ENCODE results near the gene ZNF319.

The ZNF319 gene

DNA sequence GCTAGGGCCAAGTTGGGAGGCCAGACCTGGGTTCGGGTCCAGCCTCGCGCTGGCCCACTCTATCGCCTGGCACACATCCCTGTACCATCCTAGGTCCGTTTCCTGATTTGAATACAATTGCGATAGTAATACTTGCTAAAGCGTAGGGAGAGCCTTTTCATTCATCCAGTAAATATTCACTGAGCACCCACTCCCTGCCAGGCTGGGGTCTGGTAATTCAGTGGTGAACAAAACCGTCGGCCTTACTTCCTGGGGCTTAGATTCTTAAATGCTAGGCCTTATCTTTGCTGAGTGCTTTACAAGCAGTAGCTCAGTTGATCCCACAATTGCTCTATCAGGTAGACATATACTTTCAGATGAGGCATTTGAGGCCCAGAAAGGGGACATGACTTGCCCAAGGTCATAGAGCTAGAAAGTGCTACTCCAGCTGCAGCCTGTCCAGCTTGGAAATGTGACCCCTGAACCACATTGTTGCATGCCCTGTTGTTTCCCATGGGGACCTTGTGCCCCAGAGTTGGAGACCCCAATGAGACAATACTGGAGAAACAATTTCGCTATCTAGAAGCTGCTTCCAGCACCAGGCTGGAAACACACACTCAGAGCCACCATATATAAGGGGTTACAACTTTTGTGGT, 1.4 kb upstream of the ZNF319 start:
- no peak for TF ChIP-seq GATA2 (IDR thresholded peaks at IDR 0.05; ENCODE audit: low read depth, low read length)
- no peak for TF ChIP-seq GATA3 (IDR thresholded peaks at IDR 0.05; ENCODE audit: low read depth, low read length)

DNA sequence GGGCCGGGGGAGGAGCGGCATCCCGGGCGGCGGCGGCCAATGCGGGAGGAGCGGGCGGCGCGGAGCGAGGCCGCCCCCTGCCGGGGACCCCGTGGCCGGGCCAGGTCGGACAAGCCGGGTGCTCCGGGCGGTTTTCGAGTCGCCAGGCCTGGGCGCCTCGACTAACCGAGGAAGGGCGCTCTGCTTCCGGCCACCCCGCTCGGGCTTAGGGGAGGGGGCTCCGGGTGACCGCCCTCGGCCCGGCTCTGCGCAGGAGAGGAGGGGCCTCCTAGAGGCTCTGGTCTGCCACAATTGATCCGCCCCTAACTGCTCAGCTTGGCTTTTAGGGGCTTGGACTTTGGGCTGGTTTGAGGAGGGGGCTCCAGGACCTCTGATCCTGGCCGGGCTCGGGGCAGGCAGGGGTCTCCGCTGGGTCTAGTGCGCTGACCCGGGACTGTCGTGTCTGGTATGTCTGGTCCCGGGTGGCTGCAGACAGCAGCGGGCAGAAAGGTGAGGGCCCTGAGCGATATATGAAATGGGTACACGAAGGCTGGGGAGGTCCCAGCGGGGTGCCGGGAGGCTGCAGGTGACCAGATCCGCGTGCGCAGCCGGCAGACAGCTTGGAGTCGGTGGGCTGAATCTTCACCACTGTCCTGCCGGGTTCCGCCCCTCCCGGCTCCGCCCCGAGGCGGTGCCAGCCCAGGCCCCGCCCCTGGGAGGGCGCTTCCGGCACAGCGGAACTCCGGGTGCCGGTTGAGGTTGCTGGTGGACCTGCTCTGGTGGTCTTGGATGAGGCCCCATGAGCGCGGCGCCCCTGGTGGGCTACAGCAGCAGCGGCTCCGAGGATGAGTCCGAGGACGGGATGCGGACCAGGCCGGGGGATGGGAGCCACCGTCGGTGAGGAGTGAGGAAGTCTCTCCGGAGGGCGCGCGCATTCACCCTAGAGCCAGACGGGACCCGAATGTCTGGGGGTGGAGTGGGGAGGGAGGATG, 519 bp upstream of the ZNF319 start, which contains the start of gene USB1:
Gene USB1 (plus strand): TSS at position 702 of the 971 bp plus-strand sequence. CDS start 77 bp downstream, at position 779.
- TF ChIP-seq GATA2 (IDR thresholded peaks at IDR 0.05; ENCODE audit: low read depth, low read length) (no peak), GATA3 (IDR thresholded peaks at IDR 0.05; ENCODE audit: low read depth, low read length) (no peak)

DNA sequence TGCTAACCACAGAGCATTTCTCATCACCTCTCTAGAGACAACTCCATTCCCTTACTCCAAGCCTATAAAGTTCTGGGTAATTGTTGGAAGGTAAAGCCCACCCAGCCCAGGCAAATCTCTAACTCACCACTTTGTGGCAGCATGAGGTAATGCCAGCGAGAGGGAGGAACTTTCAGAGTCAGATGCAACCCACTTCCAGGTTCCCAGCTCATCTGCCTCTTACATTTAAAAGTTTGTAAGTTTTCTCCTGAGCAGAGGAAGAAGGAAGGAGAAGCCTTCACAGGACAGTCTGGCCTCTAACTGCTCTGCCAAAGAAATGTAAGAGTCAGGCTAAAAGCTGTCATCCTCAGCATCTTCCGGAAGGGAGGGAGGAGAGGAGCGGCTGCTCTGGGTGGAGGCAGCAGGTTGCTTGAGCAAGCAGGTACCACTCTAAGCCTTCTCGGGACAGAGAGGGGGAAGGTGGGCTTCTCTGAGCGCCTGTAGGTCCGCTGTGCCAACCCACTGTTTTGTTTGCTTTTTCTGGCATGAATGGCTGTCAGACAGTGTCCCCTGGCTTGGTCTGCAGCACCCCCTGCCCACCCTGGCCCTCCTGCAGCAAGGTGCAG, 1.0 kb downstream of the ZNF319 start:
- TF ChIP-seq GATA3 (IDR thresholded peaks at IDR 0.05; ENCODE audit: low read depth, low read length) (no peak), GATA2 (IDR thresholded peaks at IDR 0.05; ENCODE audit: low read depth, low read length) (no peak)

DNA sequence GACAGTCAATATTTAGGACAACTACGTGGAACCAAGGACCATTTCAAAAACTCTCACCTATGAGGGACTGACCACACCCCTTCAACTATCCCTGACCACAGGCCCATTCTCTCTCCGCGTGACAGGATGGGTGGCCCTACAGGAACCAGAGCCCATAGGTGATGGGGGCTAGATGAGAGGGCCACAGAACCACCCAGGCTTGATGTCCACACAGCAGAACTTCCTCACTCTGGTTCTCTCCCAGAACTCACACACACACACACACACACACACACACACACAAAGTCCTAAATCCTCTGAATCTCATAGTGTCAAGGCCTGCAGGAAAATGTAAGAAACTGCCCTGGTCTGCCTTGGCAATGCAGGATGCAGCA, 1.5 kb downstream of the ZNF319 start:
- TF ChIP-seq GATA2 (IDR thresholded peaks at IDR 0.05; ENCODE audit: low read depth, low read length), result no peak
- TF ChIP-seq GATA3 (IDR thresholded peaks at IDR 0.05; ENCODE audit: low read depth, low read length), result no peak

DNA sequence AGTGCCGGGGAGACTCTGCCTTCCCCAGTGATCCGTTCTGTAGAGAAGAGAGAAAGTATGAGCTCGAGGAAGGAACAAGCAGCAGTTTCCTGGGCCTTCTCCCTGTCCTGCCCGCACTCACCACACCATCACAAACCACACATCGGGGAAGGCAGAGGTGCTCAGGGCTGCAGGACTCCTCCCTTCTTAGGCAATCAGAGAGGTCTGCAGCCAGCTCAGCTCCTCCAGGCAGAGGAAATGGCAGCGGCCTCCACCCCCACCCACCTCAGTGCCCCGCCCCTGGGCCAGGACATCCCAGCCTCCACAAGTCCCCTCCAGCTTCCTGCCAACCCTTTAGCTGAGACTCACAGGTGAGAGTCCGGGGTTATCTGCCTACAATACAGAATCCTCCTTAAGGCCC, 2.0 kb downstream of the ZNF319 start:
- no peak for TF ChIP-seq GATA3 (IDR thresholded peaks at IDR 0.05; ENCODE audit: low read depth, low read length)
- no peak for TF ChIP-seq GATA2 (IDR thresholded peaks at IDR 0.05; ENCODE audit: low read depth, low read length)

DNA sequence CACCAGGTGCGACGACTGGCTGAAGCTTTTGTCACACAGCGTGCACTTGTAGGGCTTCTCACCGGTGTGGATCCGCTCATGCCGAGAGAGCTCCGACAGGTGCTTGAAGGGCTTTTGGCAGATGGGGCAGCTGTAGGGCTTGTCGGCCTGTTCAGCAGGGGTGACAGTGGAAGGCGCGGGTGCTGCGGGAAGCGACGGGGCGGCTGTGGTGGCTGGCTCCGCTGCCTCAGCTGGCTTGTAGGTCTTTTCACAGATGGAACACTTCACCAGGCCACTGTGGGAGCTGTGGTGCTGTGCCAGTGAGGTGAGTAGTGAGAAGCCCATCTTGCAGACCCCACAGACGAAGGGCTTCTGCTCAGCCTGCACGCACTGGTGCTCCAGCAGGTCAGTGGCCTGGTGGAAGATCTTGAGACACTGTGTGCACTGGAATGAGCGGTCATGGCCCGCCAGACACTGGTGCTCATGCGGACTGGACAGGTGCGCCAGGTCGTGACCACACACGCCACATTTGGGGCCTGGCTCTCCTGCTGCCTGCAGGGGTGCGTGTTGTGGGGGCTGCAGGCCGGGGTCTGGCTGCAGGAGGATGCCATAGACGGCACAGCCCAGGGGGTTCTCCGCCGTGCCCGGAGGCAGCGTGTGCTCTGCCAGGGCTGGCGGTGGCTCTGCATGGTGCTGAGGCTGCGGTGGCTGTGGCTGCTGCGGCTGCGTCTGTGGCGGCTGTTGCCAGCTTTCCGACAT, 2.8 kb downstream of the ZNF319 start:
- TF ChIP-seq GATA3 (IDR thresholded peaks at IDR 0.05; ENCODE audit: low read depth, low read length), result no peak

DNA sequence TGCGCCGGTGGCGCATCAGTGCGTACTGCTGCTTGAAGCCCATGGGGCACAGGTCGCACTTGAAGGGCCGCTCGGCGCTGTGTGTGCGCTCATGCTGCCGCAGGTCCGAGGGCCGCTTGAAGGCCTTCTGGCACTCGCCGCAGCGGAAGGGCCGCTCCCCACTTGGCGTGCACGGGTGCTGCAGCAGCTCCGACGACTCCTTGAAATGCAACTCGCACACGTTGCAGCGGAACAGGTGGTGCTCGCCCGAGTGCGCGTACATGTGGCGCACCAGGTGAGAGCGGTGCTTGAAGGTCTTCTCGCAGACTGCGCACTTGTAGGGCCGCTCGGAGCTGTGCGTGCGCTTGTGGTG, 3.3 kb downstream of the ZNF319 start:
- no peak for TF ChIP-seq GATA3 (IDR thresholded peaks at IDR 0.05; ENCODE audit: low read depth, low read length)
- no peak for TF ChIP-seq GATA2 (IDR thresholded peaks at IDR 0.05; ENCODE audit: low read depth, low read length)

DNA sequence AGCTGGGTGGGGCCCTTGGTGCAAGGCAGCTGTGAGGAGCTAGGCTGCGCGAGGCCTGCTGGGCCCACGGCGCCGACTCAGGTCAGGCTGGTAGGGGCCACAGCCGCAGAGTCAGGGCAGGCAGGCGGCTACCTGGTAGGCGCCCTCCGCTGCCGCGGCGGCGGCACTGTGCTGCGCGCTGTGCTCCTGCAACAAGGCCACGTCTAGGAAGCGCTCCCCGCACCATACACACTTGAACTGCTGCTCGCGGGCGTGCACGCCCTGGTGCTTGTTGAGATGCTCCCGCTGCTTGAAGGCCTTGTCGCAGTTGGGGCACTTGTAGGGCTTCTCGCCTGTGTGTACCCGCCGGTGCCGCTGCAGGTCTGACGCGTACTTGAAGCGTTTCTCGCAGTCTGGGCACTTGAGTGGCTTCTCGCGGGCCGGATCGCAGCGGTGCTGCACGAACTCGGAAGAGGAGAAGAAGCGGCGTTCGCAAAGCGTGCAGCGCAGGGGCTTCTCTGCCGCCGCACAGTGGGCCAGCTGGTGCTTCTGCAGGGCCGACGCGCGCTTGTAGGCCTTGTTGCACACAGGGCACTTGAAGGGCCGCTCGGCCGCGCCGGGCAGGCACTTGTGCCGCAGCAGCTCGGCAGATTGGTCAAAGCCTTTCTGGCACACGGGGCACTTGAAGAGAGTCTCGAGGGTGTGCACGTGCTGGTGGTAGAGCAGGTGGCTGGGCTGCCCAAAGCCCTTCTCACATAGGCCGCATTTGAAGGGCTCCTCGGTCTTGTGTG, 3.9 kb downstream of the ZNF319 start:
- TF ChIP-seq GATA3 (IDR thresholded peaks at IDR 0.05; ENCODE audit: low read depth, low read length) (no peak), GATA2 (IDR thresholded peaks at IDR 0.05; ENCODE audit: low read depth, low read length) (no peak)

DNA sequence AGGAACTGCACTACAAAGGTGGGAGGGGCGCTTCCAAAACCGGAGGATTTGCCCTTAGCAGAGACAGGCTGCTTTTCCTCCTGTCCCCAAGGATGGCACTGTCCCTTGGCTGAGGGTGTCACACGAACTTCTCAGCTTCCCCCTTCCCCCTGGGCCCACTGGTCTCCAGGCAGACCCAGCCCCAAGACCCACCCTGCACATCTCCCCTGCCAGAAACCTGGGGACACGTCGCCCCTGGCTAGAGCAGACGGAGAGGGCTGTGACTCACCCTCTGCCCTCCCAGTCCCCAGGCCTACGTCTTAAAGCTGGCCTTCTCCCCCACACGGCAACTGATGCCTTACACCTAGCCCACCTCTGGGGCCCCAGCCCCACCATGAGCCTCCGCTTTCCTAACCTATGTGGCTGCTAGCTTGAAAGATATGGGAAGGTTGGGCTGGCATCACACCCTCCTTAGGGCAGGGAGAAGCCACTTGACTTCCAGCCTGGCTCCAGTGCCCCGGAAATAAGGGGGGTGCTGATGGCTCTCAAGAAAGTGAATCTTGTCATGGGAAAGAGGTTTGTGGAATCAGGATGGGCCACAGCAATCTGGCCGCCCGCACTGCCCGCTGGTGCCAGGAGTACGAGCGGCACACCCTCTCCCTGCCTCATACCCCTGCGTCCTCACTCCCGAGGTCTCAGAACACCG, 4.6 kb downstream of the ZNF319 start:
- no peak for TF ChIP-seq GATA3 (IDR thresholded peaks at IDR 0.05; ENCODE audit: low read depth, low read length)
- TF ChIP-seq GATA2 (IDR thresholded peaks at IDR 0.05; ENCODE audit: low read depth, low read length), result no peak

DNA sequence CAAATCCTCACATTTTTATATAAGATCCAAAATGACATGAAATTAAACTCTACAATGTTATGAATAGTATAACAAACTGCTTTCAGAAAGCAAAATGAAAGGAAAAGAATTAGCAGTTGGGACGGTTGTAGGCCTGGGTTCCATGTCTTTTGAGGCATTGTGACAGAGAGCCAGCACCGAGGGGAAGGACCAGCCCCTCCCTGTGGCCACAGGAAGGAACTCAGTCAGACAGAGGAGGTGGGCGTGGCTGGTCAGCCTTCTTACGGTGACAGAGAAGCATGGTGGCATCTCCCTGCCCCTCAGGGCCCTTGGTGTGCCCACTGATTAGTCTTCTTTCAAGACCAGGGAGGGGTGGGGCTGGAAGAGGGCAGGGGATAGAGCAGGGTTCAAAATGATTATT, 5.7 kb downstream of the ZNF319 start:
- TF ChIP-seq GATA3 (IDR thresholded peaks at IDR 0.05; ENCODE audit: low read depth, low read length), result no peak

DNA sequence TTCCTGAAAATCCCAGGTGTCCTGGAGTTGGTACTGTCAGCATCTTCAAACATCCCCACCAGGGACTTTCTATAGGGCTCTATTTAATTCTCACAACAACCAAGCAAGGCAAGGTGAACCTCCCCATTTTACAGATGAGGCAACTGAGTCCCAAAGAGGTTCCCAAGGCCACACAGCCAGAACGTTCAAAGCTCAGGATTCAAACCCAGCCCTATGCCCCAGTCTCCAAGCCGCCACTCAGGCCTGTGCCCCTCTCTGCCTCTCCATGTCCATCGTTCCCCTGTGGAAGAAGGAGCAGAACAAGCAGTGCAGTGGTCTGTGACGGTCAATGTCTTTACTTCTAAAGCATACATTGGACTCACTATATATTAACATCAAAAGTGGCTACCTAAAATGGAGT, 6.1 kb downstream of the ZNF319 start:
- no peak for TF ChIP-seq GATA3 (IDR thresholded peaks at IDR 0.05; ENCODE audit: low read depth, low read length)
- TF ChIP-seq GATA2 (IDR thresholded peaks at IDR 0.05; ENCODE audit: low read depth, low read length), result no peak

DNA sequence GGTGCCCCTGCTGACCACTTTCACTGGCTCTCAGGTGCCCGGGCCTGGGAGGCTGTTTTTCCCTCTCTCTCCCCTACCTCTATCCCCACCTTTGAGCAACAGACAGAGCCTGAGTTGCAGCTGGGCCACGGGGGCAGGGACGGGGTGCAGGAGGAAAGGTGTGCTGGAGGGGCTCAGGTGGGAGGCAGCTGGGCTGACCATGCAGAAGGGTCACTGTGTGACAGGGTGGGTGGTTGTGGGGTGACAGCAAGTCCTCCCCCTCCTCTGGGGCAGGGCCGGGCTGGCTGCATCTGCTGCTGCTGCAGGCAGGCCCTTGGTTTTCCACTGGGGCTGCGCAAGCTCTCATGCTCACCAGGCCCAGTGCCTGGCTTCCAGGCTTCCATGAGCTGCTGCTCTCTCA, 6.6 kb downstream of the ZNF319 start:
- no peak for TF ChIP-seq GATA2 (IDR thresholded peaks at IDR 0.05; ENCODE audit: low read depth, low read length)
- TF ChIP-seq GATA3 (IDR thresholded peaks at IDR 0.05; ENCODE audit: low read depth, low read length), result no peak

DNA sequence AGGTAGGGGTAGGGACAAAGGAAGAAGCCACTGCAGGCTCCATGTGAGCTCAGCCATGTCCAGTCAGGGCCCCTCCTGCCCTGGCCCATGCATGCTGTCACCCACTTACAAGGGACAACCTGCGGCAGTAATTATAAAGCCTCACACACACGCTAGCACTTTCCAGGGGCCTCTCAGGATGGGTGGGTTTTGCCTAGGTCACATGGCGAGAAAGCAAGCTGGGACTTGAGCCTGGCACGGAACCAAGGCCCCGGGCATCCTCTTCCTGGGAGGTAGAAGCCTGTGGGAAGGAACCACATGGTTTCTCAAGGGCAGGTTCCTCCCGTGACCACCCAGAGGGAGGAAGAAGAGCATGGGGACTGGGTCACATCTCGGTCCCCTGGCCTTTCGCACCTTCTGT, 7.0 kb downstream of the ZNF319 start:
- no peak for TF ChIP-seq GATA3 (IDR thresholded peaks at IDR 0.05; ENCODE audit: low read depth, low read length)
- no peak for TF ChIP-seq GATA2 (IDR thresholded peaks at IDR 0.05; ENCODE audit: low read depth, low read length)

All from SH-SY5Y (cell line).